Esophagus squamous epithelium (tissue), 4 donors: ENCODE results near the gene ULK4.

Source experiments
- CTCF ChIP-seq, 6 experiments: fragments of 450-650 bp in 4 of 6; fragments of 200-600 bp in 2 of 6; sonication (generic) in 2 of 6; IDR thresholded peaks; one replicate each; pipeline ENCODE4 v1.5.1; 2016 to 2019; ENCODE audit warnings: antibody characterized with exemption in 6 of 6, mild to moderate bottlenecking in 4 of 6, moderate library complexity in 4 of 6
- POLR2A ChIP-seq, 4 donors: fragments of 450-650 bp; IDR thresholded peaks; one replicate each; pipeline ENCODE4 v1.6.1; 2017; ENCODE audit warnings: antibody characterized with exemption in 4 of 4, mild to moderate bottlenecking in 4 of 4, moderate library complexity in 3 of 4

- TF ChIP-seq POLR2A (IDR thresholded peaks at IDR 0.05) (no peak), CTCF (IDR thresholded peaks at IDR 0.05) (no peak)
Observed at GRCh38 chr3:41323467-41324155, 638.3 kb downstream of the ULK4 start.
